HEK293 (cell line): ENCODE results near the gene SPIC.

Source experiments
- KLF9 ChIP-seq: fragments of 450-650 bp; formaldehyde crosslinking; IDR thresholded peaks from 2 replicates; pipeline ENCODE4 v1.5.1; 2016; ENCODE audit warnings: missing biosample characterization, missing genetic modification characterization, low read depth
- TCF7L2 ChIP-seq: IDR thresholded peaks from 2 replicates; pipeline ENCODE4 v1.6.1; 2011; ENCODE audit warnings: low read depth, mild to moderate bottlenecking, inconsistent platforms, low read length, moderate library complexity, borderline replicate concordance
- YY2 ChIP-seq: fragments of 450-650 bp; formaldehyde crosslinking; IDR thresholded peaks from 2 replicates; pipeline ENCODE4 v1.5.1; 2016; ENCODE audit warnings: missing biosample characterization, missing genetic modification characterization
- ZNF146 ChIP-seq: fragments of 450-650 bp; formaldehyde crosslinking; IDR thresholded peaks from 2 replicates; pipeline ENCODE4 v1.5.1; 2016; ENCODE audit warnings: missing biosample characterization, missing genetic modification characterization
- TF ChIP-seq, protein P1 (sequence below): fragments of 450-650 bp; formaldehyde crosslinking; IDR thresholded peaks from 2 replicates; pipeline ENCODE4 v1.5.1; 2016; ENCODE audit warnings: missing biosample characterization, missing genetic modification characterization
- TF ChIP-seq, protein P2 (sequence below): fragments of 450-650 bp; formaldehyde crosslinking; IDR thresholded peaks from 2 replicates; pipeline ENCODE4 v1.5.1; 2016; ENCODE audit warnings: missing biosample characterization, missing genetic modification characterization
- TF ChIP-seq, protein P3 (sequence below): fragments of 450-650 bp; formaldehyde crosslinking; IDR thresholded peaks from 2 replicates; pipeline ENCODE4 v1.5.1; 2016; ENCODE audit warnings: missing biosample characterization, missing genetic modification characterization
- TF ChIP-seq, protein P4 (sequence below): fragments of 450-650 bp; formaldehyde crosslinking; IDR thresholded peaks from 2 replicates; pipeline ENCODE4 v1.5.1; 2016; ENCODE audit warnings: missing biosample characterization, missing genetic modification characterization, borderline replicate concordance

DNA sequence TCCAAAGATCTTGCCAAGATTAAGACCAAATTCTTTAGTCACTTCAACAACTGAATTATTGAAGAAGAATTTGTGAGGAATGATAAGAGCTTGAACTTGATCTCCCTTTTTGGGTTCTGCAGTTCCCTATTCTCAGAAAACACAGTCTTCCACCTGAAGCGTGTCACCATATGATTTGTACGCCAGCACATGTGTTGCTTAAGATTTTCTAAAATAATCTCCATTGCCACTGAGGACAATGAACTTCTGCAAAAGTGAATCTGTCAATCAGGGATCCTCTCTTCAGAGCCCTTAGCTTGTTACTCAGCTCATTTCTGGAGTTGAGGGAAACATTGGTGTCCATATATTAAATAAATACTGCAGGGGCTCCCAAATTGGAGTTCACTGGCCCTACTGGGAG, 4.2 kb upstream of the SPIC start:
- no peak for TF ChIP-seq KLF9 (tag by site-specific recombination)
- TF ChIP-seq, protein P1, sequence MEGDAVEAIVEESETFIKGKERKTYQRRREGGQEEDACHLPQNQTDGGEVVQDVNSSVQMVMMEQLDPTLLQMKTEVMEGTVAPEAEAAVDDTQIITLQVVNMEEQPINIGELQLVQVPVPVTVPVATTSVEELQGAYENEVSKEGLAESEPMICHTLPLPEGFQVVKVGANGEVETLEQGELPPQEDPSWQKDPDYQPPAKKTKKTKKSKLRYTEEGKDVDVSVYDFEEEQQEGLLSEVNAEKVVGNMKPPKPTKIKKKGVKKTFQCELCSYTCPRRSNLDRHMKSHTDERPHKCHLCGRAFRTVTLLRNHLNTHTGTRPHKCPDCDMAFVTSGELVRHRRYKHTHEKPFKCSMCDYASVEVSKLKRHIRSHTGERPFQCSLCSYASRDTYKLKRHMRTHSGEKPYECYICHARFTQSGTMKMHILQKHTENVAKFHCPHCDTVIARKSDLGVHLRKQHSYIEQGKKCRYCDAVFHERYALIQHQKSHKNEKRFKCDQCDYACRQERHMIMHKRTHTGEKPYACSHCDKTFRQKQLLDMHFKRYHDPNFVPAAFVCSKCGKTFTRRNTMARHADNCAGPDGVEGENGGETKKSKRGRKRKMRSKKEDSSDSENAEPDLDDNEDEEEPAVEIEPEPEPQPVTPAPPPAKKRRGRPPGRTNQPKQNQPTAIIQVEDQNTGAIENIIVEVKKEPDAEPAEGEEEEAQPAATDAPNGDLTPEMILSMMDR (tag by site-specific recombination), result no peak
- TF ChIP-seq ZNF146 (tag by site-specific recombination), result no peak
- no peak for TF ChIP-seq TCF7L2
- TF ChIP-seq, protein P2, sequence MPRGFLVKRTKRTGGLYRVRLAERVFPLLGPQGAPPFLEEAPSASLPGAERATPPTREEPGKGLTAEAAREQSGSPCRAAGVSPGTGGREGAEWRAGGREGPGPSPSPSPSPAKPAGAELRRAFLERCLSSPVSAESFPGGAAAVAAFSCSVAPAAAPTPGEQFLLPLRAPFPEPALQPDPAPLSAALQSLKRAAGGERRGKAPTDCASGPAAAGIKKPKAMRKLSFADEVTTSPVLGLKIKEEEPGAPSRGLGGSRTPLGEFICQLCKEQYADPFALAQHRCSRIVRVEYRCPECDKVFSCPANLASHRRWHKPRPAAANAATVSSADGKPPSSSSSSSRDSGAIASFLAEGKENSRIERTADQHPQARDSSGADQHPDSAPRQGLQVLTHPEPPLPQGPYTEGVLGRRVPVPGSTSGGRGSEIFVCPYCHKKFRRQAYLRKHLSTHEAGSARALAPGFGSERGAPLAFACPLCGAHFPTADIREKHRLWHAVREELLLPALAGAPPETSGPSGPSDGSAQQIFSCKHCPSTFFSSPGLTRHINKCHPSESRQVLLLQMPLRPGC (tag by site-specific recombination), result no peak
- no peak for TF ChIP-seq YY2 (tag by site-specific recombination)
- TF ChIP-seq, protein P3, sequence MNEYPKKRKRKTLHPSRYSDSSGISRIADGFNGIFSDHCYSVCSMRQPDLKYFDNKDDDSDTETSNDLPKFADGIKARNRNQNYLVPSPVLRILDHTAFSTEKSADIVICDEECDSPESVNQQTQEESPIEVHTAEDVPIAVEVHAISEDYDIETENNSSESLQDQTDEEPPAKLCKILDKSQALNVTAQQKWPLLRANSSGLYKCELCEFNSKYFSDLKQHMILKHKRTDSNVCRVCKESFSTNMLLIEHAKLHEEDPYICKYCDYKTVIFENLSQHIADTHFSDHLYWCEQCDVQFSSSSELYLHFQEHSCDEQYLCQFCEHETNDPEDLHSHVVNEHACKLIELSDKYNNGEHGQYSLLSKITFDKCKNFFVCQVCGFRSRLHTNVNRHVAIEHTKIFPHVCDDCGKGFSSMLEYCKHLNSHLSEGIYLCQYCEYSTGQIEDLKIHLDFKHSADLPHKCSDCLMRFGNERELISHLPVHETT (tag by site-specific recombination), result no peak
- TF ChIP-seq, protein P4, sequence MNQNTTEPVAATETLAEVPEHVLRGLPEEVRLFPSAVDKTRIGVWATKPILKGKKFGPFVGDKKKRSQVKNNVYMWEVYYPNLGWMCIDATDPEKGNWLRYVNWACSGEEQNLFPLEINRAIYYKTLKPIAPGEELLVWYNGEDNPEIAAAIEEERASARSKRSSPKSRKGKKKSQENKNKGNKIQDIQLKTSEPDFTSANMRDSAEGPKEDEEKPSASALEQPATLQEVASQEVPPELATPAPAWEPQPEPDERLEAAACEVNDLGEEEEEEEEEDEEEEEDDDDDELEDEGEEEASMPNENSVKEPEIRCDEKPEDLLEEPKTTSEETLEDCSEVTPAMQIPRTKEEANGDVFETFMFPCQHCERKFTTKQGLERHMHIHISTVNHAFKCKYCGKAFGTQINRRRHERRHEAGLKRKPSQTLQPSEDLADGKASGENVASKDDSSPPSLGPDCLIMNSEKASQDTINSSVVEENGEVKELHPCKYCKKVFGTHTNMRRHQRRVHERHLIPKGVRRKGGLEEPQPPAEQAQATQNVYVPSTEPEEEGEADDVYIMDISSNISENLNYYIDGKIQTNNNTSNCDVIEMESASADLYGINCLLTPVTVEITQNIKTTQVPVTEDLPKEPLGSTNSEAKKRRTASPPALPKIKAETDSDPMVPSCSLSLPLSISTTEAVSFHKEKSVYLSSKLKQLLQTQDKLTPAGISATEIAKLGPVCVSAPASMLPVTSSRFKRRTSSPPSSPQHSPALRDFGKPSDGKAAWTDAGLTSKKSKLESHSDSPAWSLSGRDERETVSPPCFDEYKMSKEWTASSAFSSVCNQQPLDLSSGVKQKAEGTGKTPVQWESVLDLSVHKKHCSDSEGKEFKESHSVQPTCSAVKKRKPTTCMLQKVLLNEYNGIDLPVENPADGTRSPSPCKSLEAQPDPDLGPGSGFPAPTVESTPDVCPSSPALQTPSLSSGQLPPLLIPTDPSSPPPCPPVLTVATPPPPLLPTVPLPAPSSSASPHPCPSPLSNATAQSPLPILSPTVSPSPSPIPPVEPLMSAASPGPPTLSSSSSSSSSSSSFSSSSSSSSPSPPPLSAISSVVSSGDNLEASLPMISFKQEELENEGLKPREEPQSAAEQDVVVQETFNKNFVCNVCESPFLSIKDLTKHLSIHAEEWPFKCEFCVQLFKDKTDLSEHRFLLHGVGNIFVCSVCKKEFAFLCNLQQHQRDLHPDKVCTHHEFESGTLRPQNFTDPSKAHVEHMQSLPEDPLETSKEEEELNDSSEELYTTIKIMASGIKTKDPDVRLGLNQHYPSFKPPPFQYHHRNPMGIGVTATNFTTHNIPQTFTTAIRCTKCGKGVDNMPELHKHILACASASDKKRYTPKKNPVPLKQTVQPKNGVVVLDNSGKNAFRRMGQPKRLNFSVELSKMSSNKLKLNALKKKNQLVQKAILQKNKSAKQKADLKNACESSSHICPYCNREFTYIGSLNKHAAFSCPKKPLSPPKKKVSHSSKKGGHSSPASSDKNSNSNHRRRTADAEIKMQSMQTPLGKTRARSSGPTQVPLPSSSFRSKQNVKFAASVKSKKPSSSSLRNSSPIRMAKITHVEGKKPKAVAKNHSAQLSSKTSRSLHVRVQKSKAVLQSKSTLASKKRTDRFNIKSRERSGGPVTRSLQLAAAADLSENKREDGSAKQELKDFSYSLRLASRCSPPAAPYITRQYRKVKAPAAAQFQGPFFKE (tag by site-specific recombination), result no peak
